H9 (cell line): Measurements from ENCODE around the gene PMEPA1. TPM values are rescaled to one million over a fixed set of nuclear protein-coding genes. Genes with fewer than 3 reads are reported as not detected.

Source experiments
- DNase-seq: peaks from one replicate; pipeline ENCODE4 v3.0.0-alpha.2; 2017
- H2AFZ ChIP-seq: one replicate; pipeline ENCODE4 v1.6.1; 2013; ENCODE audit warnings: mild to moderate bottlenecking, low read length, control low read depth, moderate library complexity
- H2AK5ac ChIP-seq: 2 replicates; pipeline ENCODE4 v1.6.1; 2013; ENCODE audit warnings: low read length, control low read depth, mixed read lengths; ENCODE audit not compliant: insufficient read length
- H2BK120ac ChIP-seq: one replicate; pipeline ENCODE4 v1.6.1; 2013; ENCODE audit warnings: low read depth, mild to moderate bottlenecking, low read length, control low read depth, inconsistent platforms; ENCODE audit not compliant: poor library complexity, severe bottlenecking
- H2BK12ac ChIP-seq: 2 replicates; pipeline ENCODE4 v1.6.1; 2013; ENCODE audit warnings: low read length, control low read depth, mixed read lengths, low read depth; ENCODE audit not compliant: insufficient read length
- H2BK15ac ChIP-seq: 2 replicates; pipeline ENCODE4 v1.6.1; 2013; ENCODE audit warnings: low read depth, low read length, control low read depth
- H2BK20ac ChIP-seq: one replicate; pipeline ENCODE4 v1.6.1; 2013; ENCODE audit warnings: low read depth, mild to moderate bottlenecking, low read length, control low read depth, inconsistent platforms; ENCODE audit not compliant: poor library complexity, severe bottlenecking
- H2BK5ac ChIP-seq: 2 replicates; pipeline ENCODE4 v1.6.1; 2013; ENCODE audit warnings: low read length, control low read depth, mixed read lengths; ENCODE audit not compliant: insufficient read length
- H3K14ac ChIP-seq: 2 replicates; pipeline ENCODE4 v1.6.1; 2013; ENCODE audit warnings: low read length, control low read depth; ENCODE audit not compliant: insufficient read depth
- H3K18ac ChIP-seq: 2 replicates; pipeline ENCODE4 v1.6.1; 2013; ENCODE audit warnings: low read depth, mild to moderate bottlenecking, mixed read lengths, low read length, control low read depth; ENCODE audit not compliant: insufficient read length
- H3K23ac ChIP-seq: 2 replicates; pipeline ENCODE4 v1.6.1; 2013; ENCODE audit warnings: low read length, control low read depth, mixed read lengths, low read depth; ENCODE audit not compliant: insufficient read length
- H3K23me2 ChIP-seq: 2 replicates; pipeline ENCODE4 v1.6.1; 2013; ENCODE audit warnings: low read depth, mild to moderate bottlenecking, mixed read lengths, low read length, control low read depth; ENCODE audit not compliant: insufficient read length, poor library complexity, severe bottlenecking
- H3K27ac ChIP-seq: 2 replicates; pipeline ENCODE4 v1.5.1; 2013; ENCODE audit warnings: low read length, control low read depth, mixed read lengths, low read depth; ENCODE audit not compliant: insufficient read length
- H3K27me3 ChIP-seq: 2 replicates; pipeline ENCODE4 v1.6.1; 2013; ENCODE audit warnings: low read length, control low read depth, inconsistent platforms; ENCODE audit not compliant: insufficient read depth
- H3K4ac ChIP-seq: 2 replicates; pipeline ENCODE4 v1.6.1; 2013; ENCODE audit warnings: low read depth, mild to moderate bottlenecking, control low read depth, inconsistent platforms, low read length, moderate library complexity
- H3K4me1 ChIP-seq: 2 replicates; pipeline ENCODE4 v1.6.1; 2013; ENCODE audit warnings: low read length, control low read depth, inconsistent platforms; ENCODE audit not compliant: insufficient read depth
- H3K4me2 ChIP-seq: 2 replicates; pipeline ENCODE4 v1.6.1; 2013; ENCODE audit warnings: low read length, control low read depth, mixed read lengths; ENCODE audit not compliant: insufficient read length, insufficient read depth
- H3K56ac ChIP-seq: 2 replicates; pipeline ENCODE4 v1.6.1; 2013; ENCODE audit warnings: low read depth, mild to moderate bottlenecking, mixed read lengths, low read length, control low read depth; ENCODE audit not compliant: insufficient read length
- H3K79me1 ChIP-seq: 2 replicates; pipeline ENCODE4 v1.6.1; 2013; ENCODE audit warnings: low read depth, mild to moderate bottlenecking, moderate library complexity, low read length, control low read depth, inconsistent platforms; ENCODE audit not compliant: insufficient read depth, poor library complexity, severe bottlenecking
- H3K79me2 ChIP-seq: 2 replicates; pipeline ENCODE4 v1.6.1; 2013; ENCODE audit warnings: low read length, control low read depth, inconsistent platforms; ENCODE audit not compliant: insufficient read depth
- H3K9ac ChIP-seq: 2 replicates; pipeline ENCODE4 v1.6.1; 2013; ENCODE audit warnings: low read length, control low read depth, mixed read lengths; ENCODE audit not compliant: insufficient read length; ENCODE audit errors: extremely low read depth
- H3K9me3 ChIP-seq: one replicate; pipeline ENCODE4 v1.6.1; 2013; ENCODE audit warnings: low read depth, low read length, inconsistent platforms; ENCODE audit not compliant: control insufficient read depth
- H3T11ph ChIP-seq: one replicate; pipeline ENCODE4 v1.6.1; 2013; ENCODE audit warnings: mild to moderate bottlenecking, low read length, control low read depth, inconsistent platforms
- H4K20me1 ChIP-seq: one replicate; pipeline ENCODE4 v1.6.1; 2013; ENCODE audit not compliant: control insufficient read depth, insufficient read length, insufficient read depth
- H4K5ac ChIP-seq: 2 replicates; pipeline ENCODE4 v1.6.1; 2013; ENCODE audit warnings: low read depth, mild to moderate bottlenecking, mixed read lengths, low read length, control low read depth; ENCODE audit not compliant: insufficient read length
- H4K8ac ChIP-seq: replicated peaks from 2 replicates; pipeline ENCODE4 v1.6.1; 2013; ENCODE audit warnings: low read length, control low read depth, mixed read lengths, low read depth; ENCODE audit not compliant: insufficient read length
- H4K91ac ChIP-seq: 2 replicates; pipeline ENCODE4 v1.6.1; 2013; ENCODE audit warnings: low read depth, mild to moderate bottlenecking, moderate library complexity, mixed read lengths, low read length, control low read depth; ENCODE audit not compliant: insufficient read length
- H3K27ac Mint-ChIP-seq, 3 experiments: 2 replicates in 2 of 3; 3 replicates in 1 of 3; pipeline ENCODE4 v1.8.0; 2020 to 2021; ENCODE audit warnings: mixed read lengths in 3 of 3, mild to moderate bottlenecking in 1 of 3, moderate library complexity in 1 of 3
- H3K27me3 Mint-ChIP-seq: 2 replicates; pipeline ENCODE4 v1.8.0; 2021; ENCODE audit warnings: low read depth, mild to moderate bottlenecking, moderate library complexity, mixed read lengths
- H3K36me3 Mint-ChIP-seq, 3 experiments: 2 replicates in 2 of 3; 3 replicates in 1 of 3; pipeline ENCODE4 v1.8.0; 2020 to 2021; ENCODE audit warnings: low read depth in 3 of 3, mixed read lengths in 3 of 3; ENCODE audit not compliant: insufficient read depth in 1 of 3
- H3K4me1 Mint-ChIP-seq, 2 experiments: 2 replicates each; pipeline ENCODE4 v1.8.0; 2020; ENCODE audit warnings: mixed read lengths in 2 of 2
- H3K4me3 Mint-ChIP-seq, 2 experiments: 2 replicates in 1 of 2; 3 replicates in 1 of 2; pipeline ENCODE4 v1.8.0; 2020 to 2021; ENCODE audit warnings: mild to moderate bottlenecking in 2 of 2, mixed read lengths in 2 of 2, moderate library complexity in 1 of 2
- H3K9me3 Mint-ChIP-seq, 2 experiments: 2 replicates in 1 of 2; 3 replicates in 1 of 2; pipeline ENCODE4 v1.8.0; 2020; ENCODE audit warnings: mild to moderate bottlenecking in 2 of 2, mixed read lengths in 2 of 2, moderate library complexity in 1 of 2
- WGBS: extraction: QIAGEN DNeasy Blood & Tissue Kit; methylation state at CpG from one replicate; pipeline ENCODE4 v1.1.7; 2013; ENCODE audit warnings: missing lambda C conversion rate, low lambda C conversion rate, mixed read lengths; ENCODE audit not compliant: insufficient read length; ENCODE audit errors: extremely low coverage; 5-methylcytosine and 5-hydroxymethylcytosine counted together
- total RNA-seq: library from RNA; stranded (reverse); gene quantifications from 2 replicates; pipeline ENCODE4 v1.2.1, GENCODE V29; 2021
- TF ChIP-seq, protein P1 (sequence below): fragments of 200-600 bp; sonication (generic); conservative IDR thresholded peaks from 3 replicates; pipeline ENCODE4 v1.8.0; 2021; ENCODE audit warnings: antibody characterized with exemption, mild to moderate bottlenecking

PMEPA1 gene
- total RNA-seq, 1 experiment from 2014 or later = 34.6 TPM

DNA sequence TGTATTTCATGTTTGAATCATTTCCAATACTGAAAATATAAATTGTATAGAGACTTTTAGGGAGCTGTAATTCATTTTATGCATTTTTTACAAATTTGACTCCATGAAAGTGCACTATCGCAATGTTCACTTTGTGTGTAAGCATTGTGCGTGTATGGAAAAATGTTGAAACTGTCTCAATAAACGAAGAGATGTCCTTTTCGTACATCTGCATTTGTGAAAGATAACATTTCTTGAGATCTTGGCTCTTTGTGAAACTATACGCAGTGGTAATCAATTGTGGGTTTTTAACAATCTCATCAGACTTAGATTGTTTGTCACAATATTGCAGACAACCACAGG, 70.9 kb downstream of the PMEPA1 start:
- no peak overlapping the region for H3K14ac ChIP-seq
- no peak overlapping the region for H3K9ac ChIP-seq
- no CpG with 5 or more reads among the region's 5 CpGs for WGBS
- no peak overlapping the region for H3T11ph ChIP-seq
- H3K79me1 ChIP-seq = no peaks in the 10 kb centered on the region
- H2BK12ac ChIP-seq = no peak overlapping the region
- H3K23me2 ChIP-seq = no peaks in the 10 kb centered on the region
- no peak for DNase-seq
- H3K4me2 ChIP-seq = no peak overlapping the region
- peaks cover 11% of the 10 kb centered on the region in 2 experiments for H3K9me3 Mint-ChIP-seq
- no peak overlapping the region for H2BK20ac ChIP-seq
- no peak overlapping the region for H2AFZ ChIP-seq
- H3K79me2 ChIP-seq = no peaks in the 10 kb centered on the region
- H3K27me3 Mint-ChIP-seq = peaks cover 11% of the 10 kb centered on the region
- no peaks in the 10 kb centered on the region for H3K4me1 ChIP-seq
- no peak overlapping the region for H3K23ac ChIP-seq
- H3K56ac ChIP-seq = no peak overlapping the region
- H3K4me1 Mint-ChIP-seq = no peaks in the 10 kb centered on the region
- peaks cover 5% of the 10 kb centered on the region for H3K9me3 ChIP-seq
- no peak overlapping the region for H3K4me3 Mint-ChIP-seq
- H3K27ac ChIP-seq = no peak overlapping the region
- peaks cover 0 to 6% (median 0%) of the 10 kb centered on the region in 3 experiments; a peak in 2 of 7 replicates for H3K36me3 Mint-ChIP-seq
- TF ChIP-seq, protein P1, sequence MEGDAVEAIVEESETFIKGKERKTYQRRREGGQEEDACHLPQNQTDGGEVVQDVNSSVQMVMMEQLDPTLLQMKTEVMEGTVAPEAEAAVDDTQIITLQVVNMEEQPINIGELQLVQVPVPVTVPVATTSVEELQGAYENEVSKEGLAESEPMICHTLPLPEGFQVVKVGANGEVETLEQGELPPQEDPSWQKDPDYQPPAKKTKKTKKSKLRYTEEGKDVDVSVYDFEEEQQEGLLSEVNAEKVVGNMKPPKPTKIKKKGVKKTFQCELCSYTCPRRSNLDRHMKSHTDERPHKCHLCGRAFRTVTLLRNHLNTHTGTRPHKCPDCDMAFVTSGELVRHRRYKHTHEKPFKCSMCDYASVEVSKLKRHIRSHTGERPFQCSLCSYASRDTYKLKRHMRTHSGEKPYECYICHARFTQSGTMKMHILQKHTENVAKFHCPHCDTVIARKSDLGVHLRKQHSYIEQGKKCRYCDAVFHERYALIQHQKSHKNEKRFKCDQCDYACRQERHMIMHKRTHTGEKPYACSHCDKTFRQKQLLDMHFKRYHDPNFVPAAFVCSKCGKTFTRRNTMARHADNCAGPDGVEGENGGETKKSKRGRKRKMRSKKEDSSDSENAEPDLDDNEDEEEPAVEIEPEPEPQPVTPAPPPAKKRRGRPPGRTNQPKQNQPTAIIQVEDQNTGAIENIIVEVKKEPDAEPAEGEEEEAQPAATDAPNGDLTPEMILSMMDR = no peak
- H4K91ac ChIP-seq = no peak overlapping the region
- no peak overlapping the region for H3K4ac ChIP-seq
- H3K27me3 ChIP-seq = no peaks in the 10 kb centered on the region
- H3K27ac Mint-ChIP-seq = no peak overlapping the region
- no peak overlapping the region for H4K8ac ChIP-seq
- H2BK15ac ChIP-seq = no peak overlapping the region
- no peak overlapping the region for H2AK5ac ChIP-seq
- H2BK120ac ChIP-seq = no peak overlapping the region
- H4K20me1 ChIP-seq = no peaks in the 10 kb centered on the region
- H3K18ac ChIP-seq = no peak overlapping the region
- no peak overlapping the region for H2BK5ac ChIP-seq
- H4K5ac ChIP-seq = no peak overlapping the region
